T-helper 17 cell (primary cell): Measurements from ENCODE around the gene NTF4. TPM values are rescaled to one million over a fixed set of nuclear protein-coding genes. Genes with fewer than 3 reads are reported as not detected.
"Not testable (repeated sequence)": the region's sequence is repeated elsewhere in the genome, so short reads cannot be mapped to it uniquely, and the experiment has no call there.

ENCODE experiments used
- ATAC-seq: fragments of 150-1000 bp; cut with Tn5 transposase; 2 replicates; pipeline ENCODE4 v1.10.0; 2021; ENCODE audit warnings: mild to moderate bottlenecking, moderate library complexity
- DNase-seq, 3 donors: peaks; one replicate each; pipeline versions ENCODE4 v3.0.0 to v3.0.0-alpha.2; 2020 to 2021
- H3K9me3 ChIP-seq: one replicate; pipeline ENCODE4 v1.7.0; 2013; ENCODE audit warnings: low read length, mild to moderate bottlenecking; ENCODE audit not compliant: control insufficient read depth, poor library complexity, severe bottlenecking
- H3K27ac Mint-ChIP-seq: one replicate; pipeline ENCODE4 v1.8.0; 2022; ENCODE audit warnings: mild to moderate bottlenecking, moderate library complexity, mixed read lengths
- H3K27me3 Mint-ChIP-seq: one replicate; pipeline ENCODE4 v1.8.0; 2022; ENCODE audit warnings: mixed read lengths
- H3K36me3 Mint-ChIP-seq: one replicate; pipeline ENCODE4 v1.8.0; 2022; ENCODE audit warnings: low read depth, mixed read lengths
- H3K4me1 Mint-ChIP-seq: one replicate; pipeline ENCODE4 v1.8.0; 2022; ENCODE audit warnings: mild to moderate bottlenecking, mixed read lengths
- H3K4me3 Mint-ChIP-seq: one replicate; pipeline ENCODE4 v1.8.0; 2022; ENCODE audit warnings: mild to moderate bottlenecking, moderate library complexity, mixed read lengths
- total RNA-seq, 4 donors: library from RNA in 2 of 4; stranded (reverse) in 2 of 4; gene quantifications; one replicate each; pipeline ENCODE4 v1.2.3 and lab custom pipeline; 2022 to 2026

NTF4 gene
- total RNA-seq, 2 donors from 2014 or later, result not detected

DNA sequence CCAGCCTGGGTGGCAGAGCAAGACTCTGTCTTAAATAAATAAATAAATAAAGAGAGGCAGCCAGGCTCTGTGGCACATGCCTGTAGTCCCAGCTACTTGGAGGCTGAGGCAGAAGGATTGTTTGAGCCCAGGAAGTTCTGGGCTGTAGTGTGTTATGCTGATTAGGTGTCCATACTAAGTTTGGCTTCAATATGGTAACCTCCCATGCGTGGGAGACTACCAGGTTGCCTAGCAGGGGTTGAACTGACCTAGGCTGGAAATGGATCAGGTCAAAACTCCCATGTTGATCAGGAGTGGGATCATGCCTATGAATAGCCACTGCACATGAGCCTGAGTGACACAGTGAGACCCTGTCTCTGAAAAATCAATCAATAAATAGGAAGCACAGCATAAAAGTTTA, 16.7 kb upstream of the NTF4 start:
- no peaks in the 10 kb centered on the region for H3K9me3 ChIP-seq
- Mint-ChIP-seq H3K27ac (peak overlapping the region; percentile 47), H3K4me1 (peaks cover 16% of the 10 kb centered on the region), H3K4me3 (no peak overlapping the region), H3K27me3 (peaks cover 9% of the 10 kb centered on the region), H3K36me3 (peaks cover 5% of the 10 kb centered on the region)
- DNase-seq (no peak), ATAC-seq (no peak)

DNA sequence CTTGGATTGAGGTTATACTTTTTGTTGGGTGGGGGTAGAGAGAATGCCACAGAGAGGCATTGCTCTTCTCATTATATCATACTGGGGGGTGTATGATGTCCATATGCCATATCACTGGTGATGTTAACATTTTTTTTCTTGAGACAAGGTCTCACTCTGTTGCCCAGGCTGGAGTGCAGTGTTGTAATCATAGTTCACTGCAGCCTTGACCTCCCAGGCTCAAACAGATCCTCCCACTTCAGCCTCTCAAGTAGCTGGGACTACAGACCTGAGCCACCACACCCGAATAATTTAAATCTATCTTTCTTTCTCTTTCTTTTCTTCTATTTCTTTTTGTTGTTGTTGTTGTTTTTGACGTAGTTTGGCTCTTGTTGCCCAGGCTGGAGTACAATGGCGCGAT, 15.8 kb upstream of the NTF4 start:
- H3K9me3 ChIP-seq, result no peaks in the 10 kb centered on the region
- no peak overlapping the region for H3K27ac Mint-ChIP-seq
- no peak overlapping the region for H3K4me3 Mint-ChIP-seq
- DNase-seq (no peak), ATAC-seq (no peak)
- peaks cover 17% of the 10 kb centered on the region for H3K27me3 Mint-ChIP-seq
- H3K36me3 Mint-ChIP-seq, result peaks cover 4% of the 10 kb centered on the region
- H3K4me1 Mint-ChIP-seq, result peaks cover 14% of the 10 kb centered on the region

- Mint-ChIP-seq H3K27me3 (peaks cover 37% of the 10 kb centered on the region), H3K4me1 (peaks cover 14% of the 10 kb centered on the region)
- not testable (repeated sequence) for DNase-seq, H3K9me3 ChIP-seq, H3K4me3 Mint-ChIP-seq, H3K27ac Mint-ChIP-seq, H3K36me3 Mint-ChIP-seq, ATAC-seq
These were observed 10.3 kb upstream of the NTF4 start for GRCh38 chr19:49074869-49075268.

- no peak for ATAC-seq
- Mint-ChIP-seq H3K27me3 (peaks cover 44% of the 10 kb centered on the region), H3K4me1 (peaks cover 14% of the 10 kb centered on the region), H3K4me3 (peak overlapping the region; percentile 80), H3K27ac (peak overlapping the region; percentile 8), H3K36me3 (peaks cover 5% of the 10 kb centered on the region)
- no peaks in the 10 kb centered on the region for H3K9me3 ChIP-seq
- DNase-seq, result no peak
These were observed 9.1 kb upstream of the NTF4 start for GRCh38 chr19:49073514-49074378.

- peaks cover 7% of the 10 kb centered on the region for H3K36me3 Mint-ChIP-seq
- H3K4me1 Mint-ChIP-seq, result peaks cover 14% of the 10 kb centered on the region
- H3K27me3 Mint-ChIP-seq, result peaks cover 55% of the 10 kb centered on the region
- no peaks in the 10 kb centered on the region for H3K9me3 ChIP-seq
- no peak overlapping the region for H3K27ac Mint-ChIP-seq
- H3K4me3 Mint-ChIP-seq, result no peak overlapping the region
- DNase-seq, result no peak
- ATAC-seq, result peak; percentile 39
These were observed 7.4 kb upstream of the NTF4 start for GRCh38 chr19:49071860-49072547.

- H3K4me3 Mint-ChIP-seq, result no peak overlapping the region
- peaks cover 13% of the 10 kb centered on the region for H3K4me1 Mint-ChIP-seq
- no peak for ATAC-seq
- H3K27me3 Mint-ChIP-seq, result peaks cover 63% of the 10 kb centered on the region
- no peak for DNase-seq
- H3K27ac Mint-ChIP-seq, result no peak overlapping the region
- peaks cover 13% of the 10 kb centered on the region for H3K36me3 Mint-ChIP-seq
- no peaks in the 10 kb centered on the region for H3K9me3 ChIP-seq
These were observed 5.8 kb upstream of the NTF4 start for GRCh38 chr19:49070416-49070815.

DNA sequence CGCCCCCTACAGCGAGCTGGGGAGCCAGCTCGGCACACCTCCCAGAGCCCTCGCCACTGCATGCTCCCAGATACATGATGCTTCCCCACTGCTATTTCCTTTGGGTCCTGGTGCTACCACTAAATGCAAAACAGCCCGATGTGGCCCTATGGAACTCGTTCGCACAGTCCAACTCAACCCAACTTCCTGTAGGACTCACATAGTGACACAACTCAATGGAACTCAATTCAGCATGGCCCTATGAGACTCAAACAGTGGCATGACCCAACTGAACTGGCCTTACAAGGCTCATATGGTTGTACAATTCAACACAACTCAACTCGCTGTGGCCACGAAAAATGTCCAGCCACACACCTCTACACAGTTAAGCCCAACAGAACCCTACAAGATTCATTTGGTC, 4.4 kb upstream of the NTF4 start:
- no peaks in the 10 kb centered on the region for H3K9me3 ChIP-seq
- ATAC-seq (no peak), DNase-seq (no peak)
- peaks cover 61% of the 10 kb centered on the region for H3K27me3 Mint-ChIP-seq
- no peak overlapping the region for H3K4me3 Mint-ChIP-seq
- peaks cover 12% of the 10 kb centered on the region for H3K4me1 Mint-ChIP-seq
- H3K27ac Mint-ChIP-seq, result peak overlapping the region; percentile 19
- H3K36me3 Mint-ChIP-seq, result peaks cover 14% of the 10 kb centered on the region

GRCh38 chr19:49067554-49067953, 2.9 kb upstream of the NTF4 start:
- Mint-ChIP-seq H3K36me3 (peaks cover 9% of the 10 kb centered on the region), H3K27me3 (peaks cover 55% of the 10 kb centered on the region), H3K4me1 (peaks cover 4% of the 10 kb centered on the region), H3K27ac (no peak overlapping the region), H3K4me3 (no peak overlapping the region)
- H3K9me3 ChIP-seq, result no peaks in the 10 kb centered on the region
- DNase-seq (no peak), ATAC-seq (no peak)

DNA sequence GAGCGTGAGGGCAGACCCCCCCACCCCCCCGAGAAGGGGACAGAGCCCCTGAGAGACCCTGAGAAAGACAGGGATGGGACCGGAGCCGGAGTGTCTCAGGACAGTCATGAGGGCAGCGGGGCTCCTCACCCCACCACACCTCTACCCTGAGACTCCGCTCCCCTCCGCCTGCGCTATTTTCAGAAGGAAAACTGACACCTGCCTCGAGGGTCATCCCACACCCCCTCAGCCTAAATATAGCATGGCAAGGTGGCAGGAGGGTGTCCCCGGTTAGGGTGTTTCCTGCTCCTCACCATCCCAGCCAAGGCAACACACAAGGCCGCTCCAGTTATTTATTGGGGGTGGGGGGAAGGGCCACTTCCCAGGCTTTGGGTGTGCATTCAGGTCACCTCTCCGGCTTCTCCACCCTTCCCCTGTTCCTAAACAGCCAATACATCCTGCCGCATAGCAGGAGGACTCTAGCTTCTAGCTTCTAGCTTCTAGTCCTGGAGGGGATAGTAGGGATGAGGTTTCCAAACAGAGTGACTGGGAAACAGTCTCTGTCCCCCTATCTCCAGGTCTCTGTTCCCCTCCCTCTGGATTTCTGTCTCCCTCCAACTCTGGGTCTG, 1.4 kb upstream of the NTF4 start:
- H3K9me3 ChIP-seq, result no peaks in the 10 kb centered on the region
- Mint-ChIP-seq H3K4me1 (peaks cover 4% of the 10 kb centered on the region), H3K27me3 (peaks cover 64% of the 10 kb centered on the region), H3K27ac (no peak overlapping the region), H3K36me3 (peaks cover 9% of the 10 kb centered on the region), H3K4me3 (peak overlapping the region; percentile 45)
- ATAC-seq, result no peak
- DNase-seq, result no peak

GRCh38 chr19:49064029-49064629, 489 bp downstream of the NTF4 start:
- peaks cover 64% of the 10 kb centered on the region for H3K27me3 Mint-ChIP-seq
- H3K4me3 Mint-ChIP-seq, result no peak overlapping the region
- H3K27ac Mint-ChIP-seq, result no peak overlapping the region

GRCh38 chr19:49061445-49061844, 3.2 kb downstream of the NTF4 start:
- H3K4me1 Mint-ChIP-seq, result peaks cover 20% of the 10 kb centered on the region
- DNase-seq, result no peak
- peaks cover 13% of the 10 kb centered on the region for H3K36me3 Mint-ChIP-seq
- no peak for ATAC-seq
- H3K27me3 Mint-ChIP-seq, result peaks cover 63% of the 10 kb centered on the region
- no peaks in the 10 kb centered on the region for H3K9me3 ChIP-seq
- H3K4me3 Mint-ChIP-seq, result no peak overlapping the region
- no peak overlapping the region for H3K27ac Mint-ChIP-seq

More at GRCh38 chr19:49064029-49064629, 489 bp downstream of the NTF4 start:
- ATAC-seq (no peak), DNase-seq (no peak)
- no peaks in the 10 kb centered on the region for H3K9me3 ChIP-seq
- Mint-ChIP-seq H3K4me1 (peaks cover 4% of the 10 kb centered on the region), H3K36me3 (peaks cover 15% of the 10 kb centered on the region)

DNA sequence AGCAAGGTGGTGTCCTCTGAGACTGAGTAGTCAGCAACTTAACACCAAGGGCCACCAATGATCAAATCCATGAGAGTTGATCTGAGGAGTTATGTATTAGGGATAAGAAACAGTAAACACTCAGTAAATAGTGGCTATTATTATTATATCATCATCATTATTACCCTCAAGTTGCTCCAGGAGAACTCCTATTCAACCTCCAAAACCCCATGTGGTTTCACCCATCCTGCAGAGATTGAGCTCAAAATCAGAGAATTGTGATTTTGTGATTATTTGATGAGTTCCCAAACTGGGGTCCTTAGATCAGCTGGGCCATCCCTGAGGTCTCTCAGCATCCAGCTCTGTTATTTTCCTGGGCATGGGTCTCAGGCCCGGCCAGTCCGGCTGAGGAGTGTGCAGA, 3.6 kb downstream of the NTF4 start:
- no peaks in the 10 kb centered on the region for H3K9me3 ChIP-seq
- no peak overlapping the region for H3K4me3 Mint-ChIP-seq
- peaks cover 24% of the 10 kb centered on the region for H3K4me1 Mint-ChIP-seq
- no peak overlapping the region for H3K27ac Mint-ChIP-seq
- H3K27me3 Mint-ChIP-seq, result peaks cover 59% of the 10 kb centered on the region
- ATAC-seq (no peak), DNase-seq (no peak)
- H3K36me3 Mint-ChIP-seq, result peaks cover 13% of the 10 kb centered on the region

GRCh38 chr19:49059053-49059452, 5.6 kb downstream of the NTF4 start:
- Mint-ChIP-seq H3K27me3 (peaks cover 51% of the 10 kb centered on the region), H3K36me3 (peaks cover 9% of the 10 kb centered on the region), H3K27ac (no peak overlapping the region), H3K4me1 (peaks cover 20% of the 10 kb centered on the region), H3K4me3 (peak overlapping the region; percentile 51)
- H3K9me3 ChIP-seq, result no peaks in the 10 kb centered on the region
- ATAC-seq (no peak), DNase-seq (no peak)
